HG03432 (cell line): Measurements from ENCODE around the gene NPIPA1.
"Not testable (repeated sequence)": the region's sequence is repeated elsewhere in the genome, so short reads cannot be mapped to it uniquely, and the experiment has no call there.

ENCODE experiments used
- ATAC-seq: cut with Tn5 transposase; IDR thresholded peaks from one replicate; pipeline ENCODE4 v1.9.1; 2021; ENCODE audit warnings: mild to moderate bottlenecking, moderate library complexity; ENCODE audit not compliant: unreplicated experiment

Gene NPIPA1

GRCh38 chr16:14976971-14977736 lies 39.9 kb downstream of the NPIPA1 start:
- not testable (repeated sequence) for ATAC-seq

DNA sequence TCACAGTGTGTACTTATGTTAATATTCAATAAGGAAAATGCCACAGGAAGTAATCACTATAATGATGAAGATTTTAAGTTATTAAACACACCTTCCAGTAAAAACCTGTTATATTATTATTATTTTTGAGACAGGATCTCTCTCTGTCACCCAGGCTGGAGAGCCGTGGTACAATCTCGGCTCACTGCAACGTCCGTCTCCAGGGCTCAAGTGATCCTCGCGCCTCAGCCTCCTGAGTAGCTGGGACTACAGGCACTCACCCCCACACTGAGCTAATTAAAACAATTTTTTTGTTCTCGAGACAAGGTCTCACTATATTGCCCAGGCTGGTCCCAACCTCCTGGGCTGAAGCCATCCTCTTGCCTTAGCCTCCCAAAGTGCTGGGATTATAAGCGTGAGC lies 41.0 kb downstream of the NPIPA1 start:
- not testable (repeated sequence) for ATAC-seq

DNA sequence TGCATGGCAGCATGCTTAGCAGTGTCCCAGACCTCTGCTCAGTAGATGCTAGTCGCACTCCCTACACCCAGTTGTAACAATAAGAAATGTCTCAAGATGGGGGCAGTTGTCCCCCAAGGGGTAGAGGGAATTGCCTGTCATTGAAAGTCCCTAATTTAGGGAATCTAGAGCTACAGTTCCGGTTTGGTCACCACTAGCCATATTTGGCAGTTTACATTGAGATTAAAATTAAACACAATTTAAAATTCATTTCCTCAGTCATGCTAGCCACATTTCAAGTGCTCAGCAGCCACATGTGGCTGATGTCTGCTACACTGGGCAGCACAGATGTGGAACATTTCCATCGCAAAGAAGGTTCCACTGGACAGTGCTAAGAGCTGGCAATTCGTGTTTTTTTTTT lies 41.7 kb downstream of the NPIPA1 start:
- not testable (repeated sequence) for ATAC-seq

- ATAC-seq, result not testable (repeated sequence)
Observed at GRCh38 chr16:14981234-14981633, 44.0 kb downstream of the NPIPA1 start.

- ATAC-seq, result not testable (repeated sequence)
Observed at GRCh38 chr16:14982521-14982920, 45.3 kb downstream of the NPIPA1 start.

DNA sequence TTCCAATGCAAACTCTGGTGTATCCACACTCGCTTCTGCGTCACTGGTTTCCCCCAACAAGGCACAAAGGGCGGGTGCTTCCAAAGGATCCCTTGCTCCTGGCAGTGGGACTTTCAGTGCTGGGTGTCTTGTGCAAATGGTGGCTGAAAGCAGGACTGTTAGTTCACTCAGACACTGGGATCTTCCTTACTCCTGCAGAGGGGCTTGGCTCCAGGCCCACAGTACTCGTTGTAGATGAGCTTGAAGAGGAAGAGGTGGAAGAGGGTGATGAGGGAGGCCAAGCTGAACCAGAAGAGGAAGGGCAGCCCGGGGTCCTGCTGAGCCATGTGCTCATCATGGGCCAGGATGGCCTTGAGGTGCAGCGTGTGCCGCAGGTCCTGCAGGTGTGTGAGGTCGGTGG lies 50.8 kb downstream of the NPIPA1 start:
- ATAC-seq, result not testable (repeated sequence)

DNA sequence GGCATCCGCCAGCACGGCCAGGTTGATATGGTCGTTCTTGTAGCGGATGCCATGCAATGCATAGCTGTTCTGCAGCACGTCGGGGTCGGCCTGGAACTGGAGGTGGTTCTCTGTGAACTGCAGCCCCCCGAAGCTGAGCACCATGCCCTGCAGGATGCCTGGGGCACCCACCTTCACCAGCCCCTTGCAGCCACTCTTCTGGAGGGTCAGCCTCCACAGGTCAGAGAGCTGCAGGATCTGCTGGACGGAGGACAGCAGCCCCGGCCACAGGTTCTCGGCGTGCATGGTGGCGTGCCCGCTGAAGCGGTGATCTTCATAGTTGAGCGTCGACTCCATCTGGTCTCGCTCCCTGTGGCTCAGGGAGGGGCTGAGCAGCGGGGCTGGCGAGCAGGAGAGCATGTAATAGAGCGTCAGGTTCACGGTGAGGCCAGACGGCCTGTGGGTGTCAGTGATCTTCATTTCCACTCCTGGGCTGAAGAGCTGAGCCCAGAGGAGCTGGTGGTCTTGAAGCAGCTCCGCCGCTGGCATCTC lies 51.5 kb downstream of the NPIPA1 start:
- ATAC-seq, result not testable (repeated sequence)

DNA sequence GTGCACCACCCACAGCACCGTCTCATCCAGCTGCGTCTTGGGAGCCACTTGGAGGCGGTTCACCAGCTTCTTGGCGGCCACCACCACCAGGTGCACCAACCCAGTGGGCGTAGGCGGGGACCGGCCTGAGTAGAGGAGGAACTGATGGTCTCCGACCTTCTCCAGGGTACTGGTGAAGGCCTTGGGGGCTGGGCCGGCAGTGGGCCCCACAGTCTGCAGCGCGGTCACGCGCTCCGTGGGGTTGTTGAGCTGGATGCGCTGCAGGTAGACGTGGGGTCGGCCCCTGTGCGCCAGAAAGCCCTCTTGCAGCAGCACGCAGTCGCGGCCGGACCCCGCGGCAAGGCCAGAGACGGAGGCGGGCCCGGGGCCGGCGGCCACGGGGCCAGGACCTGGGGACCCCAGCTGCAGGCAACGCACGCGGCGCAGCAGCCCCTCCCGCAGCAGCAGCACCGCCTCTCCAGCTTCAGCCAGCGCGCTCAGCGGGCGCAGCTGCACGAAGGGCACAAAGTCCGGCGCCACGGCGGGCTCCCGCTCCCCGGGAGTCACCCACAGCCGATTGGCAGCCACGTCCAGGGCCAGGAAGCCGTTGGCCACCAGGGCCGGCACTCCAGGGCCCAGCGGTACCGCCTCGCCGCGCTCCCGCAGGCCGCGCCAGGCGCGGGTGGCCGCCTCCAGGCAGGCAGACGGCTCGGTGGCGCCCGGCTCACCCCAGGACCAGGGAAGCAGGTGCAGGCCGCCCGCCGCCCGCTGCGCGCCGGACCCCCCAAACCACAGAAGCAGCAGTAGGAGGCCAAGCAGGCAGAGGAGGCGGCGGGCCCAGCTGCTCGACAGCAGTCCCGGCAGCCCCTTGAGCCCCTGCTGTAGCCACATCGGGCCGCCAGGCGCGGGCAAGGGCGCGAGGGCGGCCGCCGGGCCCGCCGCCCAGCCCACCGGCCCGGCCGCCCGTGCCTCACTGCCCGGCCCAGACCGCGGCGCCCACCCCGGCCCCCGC lies 52.3 kb downstream of the NPIPA1 start:
- ATAC-seq, result not testable (repeated sequence)

DNA sequence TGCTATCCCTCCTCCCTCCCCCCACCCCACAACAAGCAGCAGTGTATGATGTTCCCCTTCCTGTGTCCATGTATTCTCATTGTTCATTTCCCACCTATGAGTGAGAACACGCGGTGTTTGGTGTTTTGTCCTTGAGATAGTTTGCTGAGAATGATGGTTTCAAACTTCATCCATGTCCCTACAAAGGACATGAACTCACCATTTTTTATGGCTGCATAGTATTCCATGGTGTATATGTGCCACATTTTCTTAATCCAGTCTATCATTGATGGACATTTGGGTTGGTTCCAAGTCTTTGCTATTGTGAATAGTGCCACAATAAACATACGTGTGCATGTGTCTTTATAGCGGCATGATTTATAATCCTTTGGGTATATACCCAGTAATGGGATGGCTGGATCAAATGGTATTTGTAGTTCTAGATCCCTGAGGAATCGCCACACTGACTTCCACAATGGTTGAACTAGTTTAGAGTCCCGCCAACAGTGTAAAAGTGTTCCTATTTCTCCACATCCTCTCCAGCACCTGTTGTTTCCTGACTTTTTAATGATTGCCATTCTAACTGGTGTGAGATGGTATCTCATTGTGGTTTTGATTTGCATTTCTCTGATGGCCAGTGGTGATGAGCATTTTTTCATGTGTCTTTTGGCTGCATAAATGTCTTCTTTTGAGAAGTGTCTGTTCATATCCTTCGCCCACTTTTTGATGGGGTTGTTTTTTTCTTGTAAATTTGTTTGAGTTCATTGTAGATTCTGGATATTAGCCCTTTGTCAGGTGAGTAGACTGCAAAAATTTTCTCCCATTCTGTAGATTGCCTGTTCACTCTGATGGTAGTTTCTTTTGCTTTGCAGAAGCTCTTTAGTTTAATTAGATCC lies 56.3 kb downstream of the NPIPA1 start:
- not testable (repeated sequence) for ATAC-seq

- not testable (repeated sequence) for ATAC-seq
Observed at GRCh38 chr16:14996702-14997101, 59.5 kb downstream of the NPIPA1 start.

DNA sequence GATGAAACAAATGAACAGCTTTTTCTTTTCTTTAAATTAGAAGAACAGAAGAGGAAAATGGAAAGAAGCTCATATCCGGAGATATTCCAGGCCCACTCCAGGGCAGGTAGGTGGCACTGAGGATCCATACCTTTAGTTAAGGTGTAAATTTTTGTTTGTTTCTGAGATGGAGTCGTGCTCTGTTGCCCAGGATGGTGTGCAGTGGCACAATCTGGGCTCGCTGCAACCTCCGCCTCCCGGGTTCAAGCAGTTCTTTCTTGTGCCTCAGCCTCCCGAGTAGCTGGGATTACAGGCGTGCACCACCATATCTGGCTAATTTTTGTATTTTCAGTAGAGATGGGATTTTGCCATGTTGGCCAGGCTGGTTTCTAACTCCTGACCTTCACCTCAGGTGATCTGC lies 61.1 kb downstream of the NPIPA1 start:
- not testable (repeated sequence) for ATAC-seq

DNA sequence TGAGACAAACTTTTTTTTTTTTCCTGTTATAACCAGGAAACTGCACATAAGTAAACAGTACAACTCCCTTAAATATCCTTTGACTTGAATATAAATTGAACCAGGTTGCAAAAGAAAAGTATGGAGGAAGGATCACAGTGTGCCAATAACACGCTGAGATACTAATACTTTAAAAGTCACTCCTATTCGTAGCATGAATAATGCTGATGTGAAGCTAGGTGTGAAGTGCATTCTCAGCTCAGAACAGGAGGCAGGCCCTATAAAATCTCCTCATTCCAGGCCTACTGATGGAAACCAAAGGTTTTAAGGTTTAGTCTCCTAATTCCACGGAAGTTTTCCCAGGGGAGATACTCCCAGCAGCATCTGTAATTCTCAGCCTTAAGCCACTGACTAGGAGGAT lies 62.6 kb downstream of the NPIPA1 start:
- ATAC-seq, result not testable (repeated sequence)
